Medulla oblongata (tissue), 1 donor: ENCODE measurements around the gene ZCCHC14.
"Not testable (repeated sequence)": the region's sequence is repeated elsewhere in the genome, so short reads cannot be mapped to it uniquely, and the experiment has no call there.

Experiments used
- DNase-seq: peaks from one replicate; pipeline ENCODE4 v3.0.0-alpha.2; 2015; ENCODE audit errors: extremely low spot score

The ZCCHC14 gene

GRCh38 chr16:87362828-87363559, 129.8 kb downstream of the ZCCHC14 start:
- not testable (repeated sequence) for DNase-seq

- DNase-seq = no peak
Observed at GRCh38 chr16:87361916-87362619, 130.8 kb downstream of the ZCCHC14 start.

- DNase-seq = no peak
Observed at GRCh38 chr16:87360862-87361610, 131.8 kb downstream of the ZCCHC14 start.

- DNase-seq = no peak
Observed at GRCh38 chr16:87359121-87359520, 133.7 kb downstream of the ZCCHC14 start.

- DNase-seq = no peak
Observed at GRCh38 chr16:87358696-87359095, 134.1 kb downstream of the ZCCHC14 start.

- no peak for DNase-seq
Observed at GRCh38 chr16:87358250-87358649, 134.6 kb downstream of the ZCCHC14 start.

- no peak for DNase-seq
Observed at GRCh38 chr16:87356491-87356853, 136.4 kb downstream of the ZCCHC14 start.
